GOT3 (cell line): ENCODE measurements around the gene ZBTB2.
"Not testable (repeated sequence)": the region's sequence is repeated elsewhere in the genome, so short reads cannot be mapped to it uniquely, and the experiment has no call there.

ENCODE experiments used
- DNase-seq: peaks from one replicate; lab custom pipeline; 2025; ENCODE audit warnings: mixed read lengths; lab: John Stamatoyannopoulos, UW

Gene ZBTB2

DNA sequence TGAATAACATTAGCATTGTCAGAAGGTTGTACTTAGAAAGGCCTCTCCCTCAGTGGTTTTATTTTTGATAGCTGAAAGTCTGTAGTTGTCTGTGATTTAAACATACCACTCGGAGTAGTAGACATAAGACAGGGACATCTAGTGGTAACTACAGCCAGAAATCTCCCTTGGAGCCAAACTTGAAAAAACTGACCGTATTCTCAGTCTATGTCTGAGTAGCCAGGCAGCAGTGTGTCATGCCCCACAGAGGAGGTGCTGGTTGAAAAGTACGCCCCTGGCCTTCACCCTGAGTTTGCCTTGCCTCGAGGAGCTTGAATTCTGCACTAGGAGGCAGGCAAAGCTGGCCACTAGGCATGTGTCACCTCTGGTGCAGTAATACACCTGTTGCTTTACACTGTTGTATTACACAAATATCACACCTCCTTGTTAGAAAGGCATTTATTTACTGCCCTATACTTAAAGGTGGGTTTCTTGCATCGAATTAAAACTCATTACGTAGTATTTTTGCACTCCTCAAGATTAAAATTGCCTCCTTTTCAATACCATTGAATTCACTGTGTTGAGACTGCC lies 20.8 kb downstream of the ZBTB2 start:
- no peak for DNase-seq

DNA sequence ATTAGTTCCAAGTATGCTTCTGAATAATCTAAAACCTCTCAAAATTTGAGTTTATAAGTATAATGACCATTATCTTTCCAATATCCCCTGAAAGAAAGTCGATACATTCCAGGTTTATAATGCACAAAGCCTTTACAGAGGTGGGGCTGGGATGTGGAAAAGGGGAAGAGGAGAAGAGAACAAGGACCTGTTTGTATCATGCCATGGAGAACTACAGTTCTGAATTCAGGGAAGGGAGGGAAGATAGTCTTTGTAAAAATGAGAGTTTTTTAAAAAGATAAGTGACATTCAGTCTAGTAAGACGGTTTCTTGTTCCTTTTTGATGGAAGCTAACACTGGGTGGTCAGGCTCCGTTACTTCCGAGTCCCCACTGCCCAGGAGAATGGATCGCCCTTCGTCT lies 26.1 kb downstream of the ZBTB2 start:
- no peak for DNase-seq

DNA sequence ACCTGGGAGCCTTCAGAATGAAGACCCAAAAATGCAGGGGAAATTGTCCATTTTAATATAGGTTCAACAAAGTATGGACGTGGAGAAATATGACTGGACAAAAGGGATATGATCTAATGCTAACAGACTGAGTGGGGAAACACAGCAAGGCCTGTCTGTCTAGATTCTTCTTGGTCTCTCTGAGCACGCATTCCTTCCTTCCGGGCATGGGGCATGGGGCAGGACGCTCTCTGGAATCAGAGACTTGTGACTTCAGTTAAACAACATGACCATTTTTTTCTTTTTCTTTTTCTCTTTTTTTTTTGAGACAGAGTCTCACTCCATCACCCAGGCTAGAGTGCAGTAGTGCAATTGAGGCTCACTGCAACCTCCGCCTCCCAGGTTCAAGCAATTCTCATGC lies 31.9 kb downstream of the ZBTB2 start:
- no peak for DNase-seq

DNA sequence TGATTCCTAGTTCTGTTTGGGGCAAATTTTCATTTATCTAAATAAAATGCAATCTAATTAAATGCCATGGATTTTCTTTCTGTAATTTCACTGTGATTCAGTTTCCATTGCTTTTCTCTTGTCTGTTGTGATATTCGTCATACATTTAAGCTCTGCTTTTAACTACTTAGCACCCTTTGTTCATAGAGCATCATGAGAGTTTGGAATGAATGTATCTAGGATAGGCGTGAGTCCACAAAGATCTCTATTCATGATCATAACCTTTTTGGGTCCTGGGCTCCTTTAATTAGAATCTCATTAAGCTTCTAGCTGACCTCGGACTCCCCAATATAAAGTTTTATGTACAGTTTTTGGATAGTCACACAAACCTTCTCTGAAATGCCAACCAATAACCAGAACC lies 32.9 kb downstream of the ZBTB2 start:
- no peak for DNase-seq

DNA sequence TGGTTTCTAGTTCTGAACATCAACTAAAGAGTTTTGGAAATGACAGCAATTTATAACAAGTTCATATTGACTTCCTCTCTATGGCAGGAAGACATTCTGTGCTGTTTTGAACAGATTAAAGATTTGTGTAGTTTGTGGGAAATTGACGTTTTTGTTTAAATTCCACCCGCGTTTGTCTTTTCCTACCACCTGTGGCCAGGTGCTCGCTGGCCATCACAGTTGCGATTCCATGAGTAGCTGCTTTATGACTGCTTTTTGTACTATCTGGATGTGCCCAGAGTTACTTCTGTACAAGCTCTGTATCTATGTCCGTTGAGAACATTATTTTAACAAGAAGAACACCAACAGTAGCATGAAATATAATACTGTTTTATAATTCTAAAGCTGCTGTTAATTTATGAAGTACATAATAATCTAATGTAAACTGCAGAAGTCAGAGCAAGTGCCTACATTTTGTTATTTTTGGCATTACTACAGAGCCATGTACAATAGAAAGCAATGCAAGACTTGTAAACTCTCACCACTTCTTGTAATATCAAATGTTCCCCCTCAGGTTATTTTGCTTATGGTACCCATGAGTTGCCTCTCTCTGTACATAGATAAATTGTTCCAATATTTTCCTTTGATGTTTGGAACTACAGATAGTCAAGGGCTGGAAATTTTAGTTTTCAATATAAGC lies 33.5 kb downstream of the ZBTB2 start:
- no peak for DNase-seq

DNA sequence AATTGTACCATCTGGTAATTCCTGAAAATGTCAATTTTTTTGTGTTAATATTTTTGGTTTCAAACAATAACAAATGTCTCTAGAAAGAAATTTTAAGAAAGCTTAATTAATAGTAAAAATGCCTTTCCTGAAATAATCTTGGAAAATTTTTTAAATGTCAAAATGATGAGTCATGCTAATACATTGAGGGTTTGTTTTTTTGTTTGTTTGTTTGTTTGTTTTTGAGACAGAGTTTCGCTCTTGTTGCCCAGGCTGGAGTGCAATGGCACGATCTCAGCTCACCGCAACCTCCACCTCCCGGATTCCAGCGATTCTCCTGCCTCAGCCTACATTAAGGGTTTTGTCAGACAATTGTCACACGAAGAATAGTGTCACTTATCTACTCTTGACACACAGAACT lies 34.4 kb downstream of the ZBTB2 start:
- not testable (repeated sequence) for DNase-seq

DNA sequence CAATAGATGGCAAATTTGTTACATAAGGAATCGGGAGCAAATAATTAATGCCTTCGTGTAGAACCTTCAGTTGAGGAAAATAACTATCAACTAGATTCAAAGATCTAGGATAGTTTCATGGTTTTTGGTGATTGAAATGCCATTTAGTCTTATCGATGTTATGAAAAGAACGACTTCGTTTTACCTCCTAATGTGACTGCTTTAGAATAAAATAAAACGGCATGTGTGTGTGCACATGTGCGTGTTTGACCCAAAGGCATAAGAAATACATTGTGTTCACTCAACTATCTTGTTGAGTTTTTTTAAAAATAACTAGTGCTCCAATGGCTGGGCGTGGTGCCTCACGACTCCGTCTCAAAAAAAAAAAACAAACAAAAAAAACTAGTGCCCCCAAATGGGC lies 37.6 kb downstream of the ZBTB2 start:
- no peak for DNase-seq

DNA sequence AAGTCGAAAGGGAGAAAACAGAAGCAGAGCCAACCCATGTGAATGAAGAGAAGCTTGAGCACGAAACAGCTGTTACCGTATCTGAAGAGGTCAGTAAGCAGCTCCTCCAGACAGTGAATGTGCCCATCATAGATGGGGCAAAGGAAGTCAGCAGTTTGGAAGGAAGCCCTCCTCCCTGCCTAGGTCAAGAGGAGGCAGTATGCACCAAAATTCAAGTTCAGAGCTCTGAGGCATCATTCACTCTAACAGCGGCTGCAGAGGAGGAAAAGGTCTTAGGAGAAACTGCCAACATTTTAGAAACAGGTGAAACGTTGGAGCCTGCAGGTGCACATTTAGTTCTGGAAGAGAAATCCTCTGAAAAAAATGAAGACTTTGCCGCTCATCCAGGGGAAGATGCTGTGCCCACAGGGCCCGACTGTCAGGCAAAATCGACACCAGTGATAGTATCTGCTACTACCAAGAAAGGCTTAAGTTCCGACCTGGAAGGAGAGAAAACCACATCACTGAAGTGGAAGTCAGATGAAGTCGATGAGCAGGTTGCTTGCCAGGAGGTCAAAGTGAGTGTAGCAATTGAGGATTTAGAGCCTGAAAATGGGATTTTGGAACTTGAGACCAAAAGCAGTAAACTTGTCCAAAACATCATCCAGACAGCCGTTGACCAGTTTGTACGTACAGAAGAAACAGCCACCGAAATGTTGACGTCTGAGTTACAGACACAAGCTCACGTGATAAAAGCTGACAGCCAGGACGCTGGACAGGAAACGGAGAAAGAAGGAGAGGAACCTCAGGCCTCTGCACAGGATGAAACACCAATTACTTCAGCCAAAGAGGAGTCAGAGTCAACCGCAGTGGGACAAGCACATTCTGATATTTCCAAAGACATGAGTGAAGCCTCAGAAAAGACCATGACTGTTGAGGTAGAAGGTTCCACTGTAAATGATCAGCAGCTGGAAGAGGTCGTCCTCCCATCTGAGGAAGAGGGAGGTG lies 38.7 kb downstream of the ZBTB2 start:
- DNase-seq = no peak

DNA sequence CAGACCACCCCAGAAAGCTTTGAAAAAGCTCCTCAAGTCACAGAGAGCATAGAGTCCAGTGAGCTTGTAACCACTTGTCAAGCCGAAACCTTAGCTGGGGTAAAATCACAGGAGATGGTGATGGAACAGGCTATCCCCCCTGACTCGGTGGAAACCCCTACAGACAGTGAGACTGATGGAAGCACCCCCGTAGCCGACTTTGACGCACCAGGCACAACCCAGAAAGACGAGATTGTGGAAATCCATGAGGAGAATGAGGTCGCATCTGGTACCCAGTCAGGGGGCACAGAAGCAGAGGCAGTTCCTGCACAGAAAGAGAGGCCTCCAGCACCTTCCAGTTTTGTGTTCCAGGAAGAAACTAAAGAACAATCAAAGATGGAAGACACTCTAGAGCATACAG lies 39.6 kb downstream of the ZBTB2 start:
- no peak for DNase-seq

DNA sequence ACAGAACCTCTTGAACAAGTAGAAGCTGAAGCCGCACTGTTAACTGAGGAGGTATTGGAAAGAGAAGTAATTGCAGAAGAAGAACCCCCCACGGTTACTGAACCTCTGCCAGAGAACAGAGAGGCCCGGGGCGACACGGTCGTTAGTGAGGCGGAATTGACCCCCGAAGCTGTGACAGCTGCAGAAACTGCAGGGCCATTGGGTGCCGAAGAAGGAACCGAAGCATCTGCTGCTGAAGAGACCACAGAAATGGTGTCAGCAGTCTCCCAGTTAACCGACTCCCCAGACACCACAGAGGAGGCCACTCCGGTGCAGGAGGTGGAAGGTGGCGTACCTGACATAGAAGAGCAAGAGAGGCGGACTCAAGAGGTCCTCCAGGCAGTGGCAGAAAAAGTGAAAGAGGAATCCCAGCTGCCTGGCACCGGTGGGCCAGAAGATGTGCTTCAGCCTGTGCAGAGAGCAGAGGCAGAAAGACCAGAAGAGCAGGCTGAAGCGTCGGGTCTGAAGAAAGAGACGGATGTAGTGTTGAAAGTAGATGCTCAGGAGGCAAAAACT lies 40.1 kb downstream of the ZBTB2 start:
- DNase-seq = no peak

DNA sequence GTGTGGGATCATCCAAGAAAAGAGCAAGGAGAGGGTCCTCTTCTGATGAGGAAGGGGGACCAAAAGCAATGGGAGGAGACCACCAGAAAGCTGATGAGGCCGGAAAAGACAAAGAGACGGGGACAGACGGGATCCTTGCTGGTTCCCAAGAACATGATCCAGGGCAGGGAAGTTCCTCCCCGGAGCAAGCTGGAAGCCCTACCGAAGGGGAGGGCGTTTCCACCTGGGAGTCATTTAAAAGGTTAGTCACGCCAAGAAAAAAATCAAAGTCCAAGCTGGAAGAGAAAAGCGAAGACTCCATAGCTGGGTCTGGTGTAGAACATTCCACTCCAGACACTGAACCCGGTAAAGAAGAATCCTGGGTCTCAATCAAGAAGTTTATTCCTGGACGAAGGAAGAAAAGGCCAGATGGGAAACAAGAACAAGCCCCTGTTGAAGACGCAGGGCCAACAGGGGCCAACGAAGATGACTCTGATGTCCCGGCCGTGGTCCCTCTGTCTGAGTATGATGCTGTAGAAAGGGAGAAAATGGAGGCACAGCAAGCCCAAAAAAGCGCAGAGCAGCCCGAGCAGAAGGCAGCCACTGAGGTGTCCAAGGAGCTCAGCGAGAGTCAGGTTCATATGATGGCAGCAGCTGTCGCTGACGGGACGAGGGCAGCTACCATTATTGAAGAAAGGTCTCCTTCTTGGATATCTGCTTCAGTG lies 40.8 kb downstream of the ZBTB2 start:
- DNase-seq = no peak

DNA sequence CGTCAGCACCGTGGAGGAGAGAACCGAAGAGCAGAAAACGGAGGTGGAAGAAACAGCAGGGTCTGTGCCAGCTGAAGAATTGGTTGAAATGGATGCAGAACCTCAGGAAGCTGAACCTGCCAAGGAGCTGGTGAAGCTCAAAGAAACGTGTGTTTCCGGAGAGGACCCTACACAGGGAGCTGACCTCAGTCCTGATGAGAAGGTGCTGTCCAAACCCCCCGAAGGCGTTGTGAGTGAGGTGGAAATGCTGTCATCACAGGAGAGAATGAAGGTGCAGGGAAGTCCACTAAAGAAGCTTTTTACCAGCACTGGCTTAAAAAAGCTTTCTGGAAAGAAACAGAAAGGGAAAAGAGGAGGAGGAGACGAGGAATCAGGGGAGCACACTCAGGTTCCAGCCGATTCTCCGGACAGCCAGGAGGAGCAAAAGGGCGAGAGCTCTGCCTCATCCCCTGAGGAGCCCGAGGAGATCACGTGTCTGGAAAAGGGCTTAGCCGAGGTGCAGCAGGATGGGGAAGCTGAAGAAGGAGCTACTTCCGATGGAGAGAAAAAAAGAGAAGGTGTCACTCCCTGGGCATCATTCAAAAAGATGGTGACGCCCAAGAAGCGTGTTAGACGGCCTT lies 41.6 kb downstream of the ZBTB2 start:
- DNase-seq = no peak

DNA sequence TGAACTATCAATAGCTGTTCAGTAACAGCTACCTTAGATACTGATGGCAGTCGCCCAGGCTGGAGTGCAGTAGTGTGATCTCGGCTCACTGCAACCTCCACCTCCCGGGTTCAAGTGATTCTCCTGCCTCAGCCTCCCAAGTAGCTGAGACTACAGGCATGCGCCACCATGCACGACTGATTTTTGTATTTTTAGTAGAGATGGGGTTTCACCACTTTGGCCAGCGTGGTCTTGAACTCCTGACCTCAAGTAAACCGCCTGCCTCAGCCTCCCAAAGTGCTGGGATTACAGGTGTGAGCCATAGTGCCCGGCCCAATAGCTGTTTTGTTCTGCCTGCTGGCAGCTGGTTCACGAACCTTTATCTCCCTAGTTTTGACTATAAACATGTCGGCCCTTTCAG lies 48.6 kb downstream of the ZBTB2 start:
- not testable (repeated sequence) for DNase-seq

DNA sequence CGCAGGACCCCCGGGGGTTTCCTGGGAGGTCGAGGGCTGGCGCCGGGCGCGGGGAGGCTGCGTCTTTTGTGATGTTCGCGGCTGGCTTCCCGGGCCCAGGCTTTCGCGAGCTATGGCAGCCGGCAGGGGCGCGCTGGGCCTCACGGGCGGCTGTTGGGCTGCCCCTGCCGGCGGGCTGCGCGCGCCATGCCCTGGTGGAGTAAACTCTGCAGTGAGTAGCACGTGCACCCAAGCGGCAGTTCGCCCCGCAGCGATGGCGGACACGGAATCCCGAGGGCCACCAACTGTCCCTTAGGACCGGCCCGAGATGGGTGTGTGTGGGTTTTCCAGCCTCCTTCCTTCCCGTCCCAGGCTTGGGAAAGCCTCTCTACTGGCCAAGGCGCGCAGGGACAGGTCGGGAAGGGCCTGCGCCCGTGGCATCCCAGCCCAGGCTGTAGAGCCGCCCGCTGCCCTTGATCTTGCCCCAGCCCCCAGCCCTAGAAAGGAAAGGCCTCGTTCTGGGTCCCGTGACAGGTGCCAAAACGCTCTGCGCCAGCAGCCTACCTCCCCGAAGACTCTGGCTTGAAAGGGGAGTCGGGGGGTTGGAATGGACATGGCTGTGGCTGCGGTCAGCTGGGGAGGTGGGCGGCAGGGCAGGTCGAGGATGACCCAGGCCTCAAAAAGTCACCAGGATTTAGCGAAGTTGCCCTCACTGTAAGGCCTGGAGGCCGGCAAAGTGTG lies 49.7 kb downstream of the ZBTB2 start:
- no peak for DNase-seq

DNA sequence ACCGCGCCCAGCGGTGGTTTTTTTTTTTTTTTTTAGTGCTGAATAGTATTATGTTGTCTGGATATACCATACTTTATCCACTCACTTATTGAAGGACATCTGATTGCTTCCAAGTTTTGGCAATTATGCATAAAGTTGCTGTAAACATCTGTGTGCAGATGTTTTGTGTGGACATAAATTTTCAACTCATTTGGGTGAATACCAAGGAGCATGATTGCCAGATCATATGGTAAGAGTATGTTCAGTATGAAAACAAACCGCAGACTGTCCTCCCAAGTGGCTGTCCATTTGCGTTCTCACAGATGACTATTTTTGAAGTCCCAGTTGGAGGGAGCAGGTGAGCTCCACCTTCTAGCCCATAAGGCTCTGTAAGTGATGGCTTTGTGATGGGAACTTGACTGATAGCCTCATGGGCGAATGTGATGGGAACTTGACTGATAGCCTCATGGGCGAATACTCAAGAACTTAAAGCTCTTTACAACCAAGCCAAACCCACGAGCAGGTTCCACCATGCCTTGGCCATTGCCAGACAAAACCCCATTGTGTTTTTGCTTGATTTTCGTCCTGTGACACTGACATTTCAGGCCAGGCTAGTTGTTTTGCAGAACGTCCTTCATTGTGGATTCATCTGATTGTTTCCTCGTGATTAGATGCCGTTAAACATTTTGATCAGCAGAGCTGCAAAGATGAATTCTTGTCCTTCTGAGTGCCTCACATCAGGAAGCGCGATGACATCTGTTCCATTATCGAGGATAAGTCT lies 51.0 kb downstream of the ZBTB2 start:
- no peak for DNase-seq

DNA sequence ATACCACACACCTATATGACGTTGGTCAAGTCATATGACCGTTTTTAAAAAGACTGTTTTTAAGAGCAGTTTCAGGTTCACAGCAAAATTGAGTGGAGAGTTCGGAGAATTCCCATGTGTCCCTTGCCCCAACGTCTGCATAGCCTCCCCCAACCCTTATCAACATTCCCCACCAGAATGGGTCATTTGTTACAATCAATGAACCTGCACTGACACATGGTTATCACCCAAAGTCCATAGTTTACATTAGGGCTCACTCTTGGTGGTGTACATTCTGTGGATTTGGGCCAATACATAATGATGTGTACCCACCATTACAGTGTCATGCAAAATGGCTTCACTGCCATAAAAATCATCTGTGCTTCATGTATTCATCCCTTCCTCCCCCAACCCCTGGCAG lies 52.0 kb downstream of the ZBTB2 start:
- no peak for DNase-seq

DNA sequence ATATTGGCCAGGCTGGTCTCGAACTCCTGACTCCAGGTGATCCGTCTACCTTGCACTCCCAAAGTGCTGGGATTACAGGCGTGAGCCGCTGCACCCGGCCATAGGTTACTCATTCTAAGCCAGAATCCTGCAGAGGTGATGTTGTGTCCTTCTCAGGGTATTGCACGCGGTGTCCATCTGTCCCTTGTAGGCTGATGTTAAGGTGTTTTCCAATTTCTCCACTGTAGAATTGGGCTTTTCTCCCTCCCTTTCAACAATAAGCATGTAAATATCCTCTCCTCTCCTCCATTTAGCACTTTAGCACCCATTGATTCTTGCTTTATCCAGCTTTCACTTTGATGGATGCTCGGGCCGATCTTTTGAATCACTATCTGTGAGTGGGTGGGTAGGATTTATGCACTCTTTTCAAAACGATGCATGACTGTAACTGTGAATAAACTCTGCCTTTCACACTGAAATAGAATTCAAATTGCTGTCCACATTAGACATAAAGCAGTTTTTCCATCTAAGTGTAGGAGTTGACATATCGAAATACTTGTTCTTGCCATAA lies 52.6 kb downstream of the ZBTB2 start:
- no peak for DNase-seq

DNA sequence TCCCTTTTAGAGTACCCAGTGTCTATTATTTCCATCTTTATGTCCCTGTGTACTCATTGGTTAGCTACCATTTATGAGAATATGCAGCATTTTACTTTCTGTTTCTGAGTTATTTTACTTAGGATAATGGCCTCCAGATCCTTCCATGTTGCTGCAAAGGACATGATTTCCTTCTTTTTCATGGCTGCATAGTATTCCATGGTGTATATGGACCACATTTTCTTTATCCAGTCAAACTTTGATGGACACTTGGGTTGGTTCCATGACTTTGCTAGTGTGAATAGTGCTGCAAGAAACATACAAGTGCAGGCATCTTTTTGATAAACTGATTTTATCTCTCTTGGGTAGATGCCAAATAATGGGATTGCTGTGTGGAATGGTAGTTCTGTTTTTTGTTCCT lies 55.4 kb downstream of the ZBTB2 start:
- no peak for DNase-seq

DNA sequence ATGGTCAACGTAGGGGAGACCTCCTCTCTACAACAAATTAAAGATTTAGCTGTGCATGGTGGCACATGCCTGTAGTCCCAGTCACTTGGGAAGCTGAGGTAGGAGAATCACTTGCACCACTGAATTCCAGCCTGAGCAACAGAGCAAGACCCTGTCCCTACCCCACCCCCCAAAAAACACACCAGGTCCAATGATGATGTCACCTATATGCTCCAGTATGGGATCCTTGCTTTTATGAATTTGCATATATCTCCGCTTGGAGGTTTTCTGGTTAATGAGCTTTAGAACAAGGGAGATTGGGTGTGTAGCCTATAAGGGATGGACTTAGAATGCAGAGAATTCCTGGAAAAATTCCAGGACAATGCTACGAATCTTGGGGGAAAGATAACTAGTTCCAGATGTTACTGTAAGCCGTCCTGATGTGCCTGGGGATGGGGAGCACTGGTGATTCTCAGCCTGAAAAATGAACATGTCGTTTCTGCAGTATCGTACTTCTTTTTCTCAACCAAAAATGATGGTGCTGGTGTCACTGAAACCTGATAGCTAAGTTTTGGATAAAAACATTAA lies 61.1 kb downstream of the ZBTB2 start:
- no peak for DNase-seq

DNA sequence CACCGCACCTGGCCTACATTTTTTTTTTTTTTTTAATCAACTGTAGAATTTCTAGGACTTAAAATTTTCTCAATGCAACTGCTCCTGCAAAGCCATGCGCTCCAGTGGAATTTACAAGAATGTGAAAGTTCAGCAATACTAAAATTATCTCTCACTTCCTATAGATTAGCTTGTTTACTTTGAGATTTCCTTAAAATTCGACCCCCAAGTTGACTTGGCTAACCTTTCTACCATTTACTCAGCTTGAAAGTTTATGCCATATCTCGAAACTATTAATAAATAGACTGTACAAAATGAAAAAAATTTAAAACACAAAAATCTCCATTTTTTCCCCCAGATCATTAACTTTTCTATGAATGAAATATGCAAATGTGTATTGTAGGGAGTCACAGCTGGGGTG lies 64.3 kb downstream of the ZBTB2 start:
- DNase-seq = no peak
